Measurements from ENCODE around the gene COL23A1.

COL23A1 gene

DNA sequence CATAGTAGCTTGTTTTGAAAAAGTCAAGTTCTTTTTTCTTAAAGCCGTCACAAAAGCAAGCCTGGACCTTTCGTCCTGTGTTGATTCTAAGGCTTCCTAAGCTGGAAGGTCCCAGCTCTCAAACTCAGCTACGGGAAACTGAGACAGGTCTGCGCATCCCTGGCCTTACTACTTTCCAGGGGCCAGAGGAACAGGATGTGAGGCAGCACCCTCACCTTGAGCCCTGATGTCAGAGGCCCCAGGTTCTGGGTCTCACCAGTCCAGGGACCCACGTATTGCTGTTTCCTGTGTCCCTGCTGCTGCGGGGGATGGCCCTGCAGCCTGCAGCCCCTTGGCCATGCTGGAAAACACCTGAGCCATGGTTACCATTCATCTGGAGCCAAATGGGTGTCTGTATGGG lies 123.9 kb downstream of the COL23A1 start:
- FAIRE-seq = no peak

GRCh38 chr5:178465861-178466288 lies 124.3 kb downstream of the COL23A1 start:
- DNase-seq (ENCODE audit: extremely low spot score, insufficient read length, low read depth) (no peak), FAIRE-seq (no peak)

More for the DNA sequence above, 123.9 kb downstream of the COL23A1 start:
- no peak for DNase-seq (ENCODE audit: extremely low spot score, insufficient read length, low read depth)

DNA sequence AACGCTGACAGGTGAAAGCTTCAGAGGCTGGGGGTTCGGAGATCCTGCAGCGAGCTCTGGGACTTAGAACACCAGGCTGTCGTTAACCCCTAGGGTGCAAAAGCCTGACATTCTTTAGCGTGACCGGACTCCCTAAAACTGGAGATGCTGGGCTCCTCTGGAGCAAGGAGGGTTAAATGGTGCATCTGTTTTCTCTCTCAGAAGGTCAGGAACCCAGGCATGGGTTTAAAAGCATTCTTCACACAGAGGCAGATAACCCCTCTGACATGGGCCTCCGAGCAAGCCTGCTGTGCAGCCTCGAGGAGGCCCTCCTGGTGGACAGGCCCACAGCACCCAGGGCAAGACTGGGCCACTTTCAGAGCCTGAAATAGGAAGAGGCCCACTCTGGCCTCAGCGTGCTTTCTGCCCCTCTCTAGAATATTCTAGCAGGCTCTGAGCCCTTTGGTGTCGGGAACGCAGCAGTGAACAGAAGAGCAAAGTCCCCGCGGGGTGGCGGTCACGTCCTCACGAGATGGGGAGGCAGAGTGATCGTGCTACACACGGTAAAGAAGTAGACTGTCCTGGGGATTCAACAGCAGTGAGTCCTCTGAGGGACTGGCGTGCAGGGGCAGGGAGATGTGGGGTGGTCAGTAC lies 124.8 kb downstream of the COL23A1 start:
- DNase-seq (ENCODE audit: extremely low spot score, insufficient read length, low read depth) (no peak), FAIRE-seq (no peak)

GRCh38 chr5:178464431-178465048 lies 125.7 kb downstream of the COL23A1 start:
- FAIRE-seq = no peak
- DNase-seq (ENCODE audit: extremely low spot score, insufficient read length, low read depth) = no peak

DNA sequence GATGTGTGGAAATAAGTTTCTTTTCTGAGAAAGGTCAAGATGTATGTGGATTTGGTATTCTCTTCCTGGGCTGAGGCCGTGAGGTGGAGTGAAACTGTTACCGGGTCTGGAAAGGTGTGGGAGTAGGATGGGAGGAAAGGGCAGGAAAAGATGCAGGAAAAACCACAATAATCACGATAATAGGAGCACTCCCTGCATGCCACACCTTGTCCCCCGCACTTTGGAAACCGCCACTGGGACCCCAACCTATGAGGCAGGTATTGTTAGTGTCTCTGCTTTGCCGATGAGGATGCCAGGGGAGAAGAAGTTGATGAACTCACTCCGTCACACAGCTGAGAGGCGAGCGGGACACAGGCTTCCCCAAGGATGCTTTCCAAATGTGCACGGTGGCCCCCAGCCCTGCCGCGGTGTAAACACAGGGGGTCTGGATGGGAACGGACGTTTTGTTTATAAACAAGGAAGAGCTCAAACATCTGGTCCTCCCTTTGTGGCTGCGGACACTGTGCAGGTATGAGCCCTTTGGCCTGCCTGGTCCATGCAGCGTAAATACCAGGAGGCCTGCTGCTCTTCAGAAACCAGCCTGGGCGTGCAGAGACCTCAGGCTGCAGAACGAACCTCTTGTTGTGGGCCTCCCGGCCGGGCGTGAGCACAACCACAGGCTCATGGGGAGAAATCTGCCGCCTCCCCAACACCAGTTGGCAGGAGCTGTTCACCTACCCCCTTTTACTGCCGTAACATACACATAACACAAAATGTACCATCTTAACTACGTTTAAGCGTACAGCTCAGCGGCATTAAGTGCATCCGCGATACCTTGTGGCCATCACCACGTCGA lies 126.7 kb downstream of the COL23A1 start:
- no peak for FAIRE-seq

DNA sequence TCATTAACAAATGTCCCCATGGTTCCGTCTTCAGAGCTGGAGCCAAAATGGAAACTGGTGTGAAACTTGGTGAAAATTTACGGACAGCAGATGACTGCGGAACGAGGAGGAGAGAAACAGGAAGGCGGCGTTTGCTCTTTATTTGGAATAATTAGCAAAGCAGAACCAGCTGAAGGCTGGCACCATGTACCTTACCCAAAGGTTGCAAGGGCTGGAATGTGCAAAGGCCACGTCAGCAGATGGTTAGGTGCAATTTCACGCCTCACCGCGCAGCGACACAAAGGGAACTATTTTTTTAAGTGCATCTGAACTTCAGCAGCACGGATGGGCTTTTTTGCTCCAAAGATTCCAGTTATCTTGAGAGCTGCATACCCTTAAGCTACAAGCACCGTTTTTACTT lies 127.4 kb downstream of the COL23A1 start:
- DNase-seq (ENCODE audit: extremely low spot score, insufficient read length, low read depth) (no peak), FAIRE-seq (no peak)

More for the DNA sequence above, 126.7 kb downstream of the COL23A1 start:
- DNase-seq (ENCODE audit: extremely low spot score, insufficient read length, low read depth) = no peak

- no peak for FAIRE-seq
- DNase-seq (ENCODE audit: extremely low spot score, insufficient read length, low read depth) = no peak
These were observed 128.1 kb downstream of the COL23A1 start for GRCh38 chr5:178462076-178462475.

- FAIRE-seq (no peak), DNase-seq (ENCODE audit: extremely low spot score, insufficient read length, low read depth) (peak; percentile 37)
These were observed 129.0 kb downstream of the COL23A1 start for GRCh38 chr5:178461004-178461730.

GRCh38 chr5:178460598-178460997 lies 129.6 kb downstream of the COL23A1 start:
- DNase-seq (ENCODE audit: extremely low spot score, insufficient read length, low read depth) (no peak), FAIRE-seq (no peak)

- FAIRE-seq (no peak), DNase-seq (ENCODE audit: extremely low spot score, insufficient read length, low read depth) (no peak)
These were observed 130.0 kb downstream of the COL23A1 start for GRCh38 chr5:178460174-178460573.

DNA sequence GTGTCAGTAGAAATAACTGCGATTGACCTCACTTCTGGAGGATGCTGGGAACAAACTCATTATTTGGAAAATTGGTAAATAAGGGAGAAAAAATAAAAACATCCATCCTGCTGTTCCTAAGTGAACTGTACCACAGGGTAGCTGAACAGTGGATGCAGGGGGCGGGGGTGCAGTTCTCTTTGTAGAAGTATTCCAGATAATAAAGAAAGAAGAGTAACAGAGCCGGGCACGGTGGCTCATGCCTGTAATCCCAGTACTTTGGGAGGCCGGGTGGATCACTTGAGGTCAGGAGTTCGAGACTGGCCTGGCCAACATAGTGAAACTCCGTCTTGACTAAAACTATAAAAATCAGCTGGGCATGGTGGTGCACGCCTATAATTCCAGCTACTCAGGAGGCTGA lies 132.1 kb downstream of the COL23A1 start:
- DNase-seq (ENCODE audit: extremely low spot score, insufficient read length, low read depth) (no peak), FAIRE-seq (no peak)

DNA sequence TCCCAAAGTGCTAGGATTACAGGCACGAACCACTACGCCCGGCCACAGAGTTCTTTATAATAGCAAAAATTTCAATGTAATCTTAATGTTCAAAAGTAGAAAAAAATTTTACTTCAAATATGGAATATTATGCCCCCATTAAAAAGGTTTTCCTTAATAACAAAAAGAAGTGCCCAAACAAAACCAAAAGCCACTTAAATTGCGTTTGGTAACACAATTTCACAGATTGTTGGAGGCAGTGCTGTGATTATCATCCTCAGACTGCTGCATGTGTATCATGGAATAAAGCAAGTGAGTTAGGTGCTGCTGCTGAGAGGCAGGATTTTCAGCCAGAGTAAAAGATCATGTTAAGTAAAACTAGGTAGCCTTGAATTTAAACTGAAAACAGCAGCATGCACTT lies 132.7 kb downstream of the COL23A1 start:
- FAIRE-seq (no peak), DNase-seq (ENCODE audit: extremely low spot score, insufficient read length, low read depth) (no peak)

DNA sequence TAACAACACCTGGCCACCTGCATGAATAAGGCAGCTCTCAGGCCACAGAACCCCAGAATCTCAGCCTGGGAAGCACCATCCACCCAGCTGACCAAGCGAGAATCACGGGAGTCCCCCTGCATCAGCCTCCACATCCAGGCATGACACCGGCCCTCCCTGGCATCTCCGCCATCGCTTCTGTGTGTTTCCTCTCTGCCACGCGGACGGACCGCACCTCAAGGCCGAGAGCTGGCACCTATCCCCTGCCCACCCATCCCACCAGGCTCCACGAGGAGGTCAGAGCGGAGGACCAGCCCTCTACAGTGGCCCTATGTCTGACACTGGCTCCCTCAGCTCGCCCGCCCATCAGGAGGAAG lies 134.7 kb downstream of the COL23A1 start:
- DNase-seq (ENCODE audit: extremely low spot score, insufficient read length, low read depth) (no peak), FAIRE-seq (no peak)

- FAIRE-seq = no peak
These were observed 135.2 kb downstream of the COL23A1 start for GRCh38 chr5:178454821-178455479.

GRCh38 chr5:178454303-178454702 lies 135.9 kb downstream of the COL23A1 start:
- DNase-seq (ENCODE audit: extremely low spot score, insufficient read length, low read depth) (no peak), FAIRE-seq (no peak)

More at GRCh38 chr5:178454821-178455479, 135.2 kb downstream of the COL23A1 start:
- DNase-seq (ENCODE audit: extremely low spot score, insufficient read length, low read depth) = no peak

DNA sequence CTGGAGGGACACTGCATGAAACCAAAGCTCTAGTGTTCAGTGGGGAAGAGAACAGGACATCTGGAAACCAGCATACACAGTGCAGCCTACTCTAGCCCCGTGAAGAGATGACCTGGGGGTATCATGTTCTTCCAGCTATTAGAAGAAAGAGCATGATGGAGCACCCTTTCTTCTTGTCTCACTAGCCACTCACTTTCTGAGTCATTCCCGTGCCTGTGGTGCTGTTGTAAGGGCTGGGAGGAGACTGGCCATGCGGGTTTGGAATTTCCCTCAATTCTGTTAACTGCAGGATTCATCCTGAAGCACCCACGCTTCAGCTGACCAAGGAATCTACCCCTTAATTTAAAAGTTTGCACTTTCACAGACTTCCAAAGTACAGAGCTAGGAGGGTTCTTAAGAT lies 137.0 kb downstream of the COL23A1 start:
- no peak for FAIRE-seq
- DNase-seq (ENCODE audit: extremely low spot score, insufficient read length, low read depth) = no peak

GRCh38 chr5:178450121-178451028 lies 139.8 kb downstream of the COL23A1 start:
- DNase-seq (ENCODE audit: extremely low spot score, insufficient read length, low read depth) = no peak
- FAIRE-seq = no peak

DNA sequence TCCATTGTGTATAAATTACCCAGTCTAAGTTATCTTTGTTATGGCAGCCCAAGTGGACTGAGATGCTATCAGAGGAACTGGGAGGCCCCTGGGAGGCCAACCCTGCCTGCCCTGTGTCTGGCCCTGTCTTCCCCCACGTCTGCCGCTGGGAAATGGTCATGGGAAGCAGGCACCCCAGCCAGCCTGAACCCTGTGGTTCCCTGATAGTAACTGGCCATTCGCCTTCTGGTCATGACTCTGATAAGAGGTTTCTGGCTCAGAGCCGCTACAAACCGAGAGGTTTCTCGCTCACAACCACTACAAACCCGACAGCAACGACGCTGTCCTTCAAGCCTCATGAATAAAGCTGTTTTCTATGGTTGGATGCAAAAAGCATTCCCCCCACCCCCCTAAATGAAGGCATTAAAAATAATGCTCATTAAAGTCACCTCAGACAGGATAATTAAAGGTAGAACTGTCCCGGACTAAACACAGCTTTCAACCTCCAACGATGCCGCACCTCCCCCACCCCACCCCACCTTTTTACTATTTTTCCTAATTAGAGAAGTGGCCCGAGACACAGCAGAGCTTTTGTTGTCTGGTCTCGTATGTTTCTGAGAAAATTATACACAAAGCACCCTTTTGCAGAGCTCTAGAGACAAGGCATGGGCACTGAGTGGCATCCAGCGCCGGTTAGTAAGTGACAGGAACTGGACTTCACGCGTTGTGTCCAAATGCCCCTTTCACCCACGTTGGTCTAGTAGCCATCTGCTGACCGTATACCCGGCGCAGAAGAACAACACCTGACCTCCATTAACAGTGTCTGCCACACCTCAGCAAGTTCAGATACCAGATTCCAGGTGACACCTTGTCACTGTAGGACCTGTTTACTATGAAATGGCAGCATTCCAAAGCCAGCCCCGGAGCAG lies 140.8 kb downstream of the COL23A1 start:
- DNase-seq (ENCODE audit: extremely low spot score, insufficient read length, low read depth) (no peak), FAIRE-seq (no peak)

All from GM18507 (cell line).